GM18502 (cell line): ENCODE data around the gene ARAF.
"Not testable (repeated sequence)": the region's sequence is repeated elsewhere in the genome, so short reads cannot be mapped to it uniquely, and the experiment has no call there.

Experiments
- ATAC-seq: cut with Tn5 transposase; IDR thresholded peaks from one replicate; pipeline ENCODE4 v1.9.1; 2021; ENCODE audit warnings: mild to moderate bottlenecking; ENCODE audit not compliant: unreplicated experiment, poor library complexity

The ARAF gene

DNA sequence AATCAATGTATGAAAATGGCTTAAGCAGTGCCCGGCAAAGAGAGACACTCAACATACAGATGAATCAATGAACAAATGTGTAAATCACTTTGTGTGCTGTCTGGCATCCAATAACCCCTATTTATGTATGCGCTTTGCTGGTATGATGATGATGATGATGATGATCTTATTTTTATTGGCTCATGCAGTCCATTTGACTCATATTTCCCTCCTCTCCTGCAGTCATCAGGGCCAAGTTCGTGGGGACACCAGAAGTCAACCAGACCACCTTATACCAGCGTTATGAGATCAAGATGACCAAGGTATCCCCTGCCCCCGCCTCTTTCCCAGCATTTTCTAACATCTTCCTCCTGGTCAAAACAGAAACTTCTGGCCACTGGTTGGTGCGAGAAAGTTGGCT is 23.7 kb downstream of the ARAF start:
- ATAC-seq, result no peak

DNA sequence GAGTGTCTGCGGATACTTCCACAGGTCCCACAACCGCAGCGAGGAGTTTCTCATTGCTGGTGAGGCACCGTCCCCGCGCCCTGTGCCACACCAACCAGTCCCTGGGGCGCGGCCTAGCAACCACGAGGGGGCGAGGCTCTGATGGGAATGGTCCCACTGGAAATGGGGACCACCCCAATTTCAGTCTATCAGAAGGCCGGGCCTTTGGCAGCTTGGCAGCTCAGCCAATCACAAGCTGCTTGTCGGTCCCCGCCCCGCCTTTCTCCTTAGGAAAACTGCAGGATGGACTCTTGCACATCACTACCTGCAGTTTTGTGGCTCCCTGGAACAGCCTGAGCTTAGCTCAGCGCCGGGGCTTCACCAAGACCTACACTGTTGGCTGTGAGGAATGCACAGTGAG is 24.3 kb downstream of the ARAF start:
- no peak for ATAC-seq

DNA sequence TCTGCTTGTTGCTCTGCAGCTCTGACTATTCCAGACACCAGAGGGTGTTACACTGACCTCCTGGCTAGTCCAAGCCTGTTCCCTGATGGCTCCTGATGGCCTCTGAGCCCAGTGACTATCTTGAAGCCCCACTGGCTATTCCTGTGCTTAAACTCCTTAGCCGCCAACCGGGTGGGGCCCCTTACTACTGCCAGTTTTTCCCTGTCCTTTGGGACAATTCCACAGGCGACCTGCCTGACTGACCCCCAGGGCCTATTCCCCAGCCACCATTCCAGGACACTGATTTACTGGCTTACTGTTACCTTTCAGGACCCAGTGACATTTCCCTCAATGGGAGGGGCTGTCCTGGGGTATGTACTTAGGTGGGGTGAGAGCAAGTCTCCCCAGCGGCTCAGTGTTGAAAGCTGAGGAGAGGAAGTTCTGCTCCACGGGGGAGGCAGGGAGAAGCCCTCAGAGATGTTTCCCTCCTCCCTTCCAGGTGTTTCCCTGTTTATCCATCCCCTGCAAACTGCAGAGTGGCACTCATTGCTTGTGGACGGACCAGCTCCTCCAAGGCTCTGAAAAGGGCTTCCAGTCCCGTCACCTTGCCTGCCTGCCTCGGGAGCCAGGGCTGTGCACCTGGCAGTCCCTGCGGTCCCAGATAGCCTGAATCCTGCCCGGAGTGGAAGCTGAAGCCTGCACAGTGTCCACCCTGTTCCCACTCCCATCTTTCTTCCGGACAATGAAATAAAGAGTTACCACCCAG is 25.2 kb downstream of the ARAF start:
- ATAC-seq, result no peak

DNA sequence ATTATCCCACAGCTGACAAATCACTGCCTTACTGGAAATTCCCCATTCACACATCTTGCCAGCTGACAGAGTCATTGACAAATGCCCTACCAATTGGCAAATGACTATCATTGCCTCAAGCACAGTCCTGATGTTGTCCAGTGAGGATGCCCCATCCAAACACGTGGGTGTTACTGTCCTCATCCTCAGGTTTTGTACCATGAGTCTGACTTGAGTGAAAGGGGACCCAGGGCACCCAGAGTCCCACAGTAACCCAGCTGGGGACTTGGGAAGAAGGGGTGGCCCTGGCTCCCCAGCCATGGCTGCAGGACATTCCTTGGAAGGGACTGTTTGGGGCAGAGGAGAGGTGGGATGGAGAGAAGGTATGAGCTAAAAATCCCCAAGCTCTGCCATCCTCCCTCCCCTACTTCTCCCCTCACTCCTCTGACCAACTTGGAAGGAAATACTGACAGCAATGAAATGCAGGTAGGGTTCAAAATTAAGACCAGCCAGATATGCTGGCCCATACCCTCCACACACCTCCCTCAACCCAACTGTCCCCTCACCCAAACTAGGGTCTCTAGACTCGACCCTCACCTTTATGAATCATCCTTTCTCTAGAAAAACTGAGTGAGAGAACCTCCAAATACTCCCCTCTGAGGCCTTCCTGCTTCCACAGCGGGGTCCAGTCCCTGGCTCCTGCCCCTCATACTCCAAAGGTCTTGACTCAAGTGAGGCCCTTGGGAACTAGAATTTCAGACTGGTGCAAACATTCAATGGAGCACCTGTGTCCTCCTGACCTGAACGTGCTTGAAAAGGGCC is 26.3 kb downstream of the ARAF start:
- no peak for ATAC-seq

DNA sequence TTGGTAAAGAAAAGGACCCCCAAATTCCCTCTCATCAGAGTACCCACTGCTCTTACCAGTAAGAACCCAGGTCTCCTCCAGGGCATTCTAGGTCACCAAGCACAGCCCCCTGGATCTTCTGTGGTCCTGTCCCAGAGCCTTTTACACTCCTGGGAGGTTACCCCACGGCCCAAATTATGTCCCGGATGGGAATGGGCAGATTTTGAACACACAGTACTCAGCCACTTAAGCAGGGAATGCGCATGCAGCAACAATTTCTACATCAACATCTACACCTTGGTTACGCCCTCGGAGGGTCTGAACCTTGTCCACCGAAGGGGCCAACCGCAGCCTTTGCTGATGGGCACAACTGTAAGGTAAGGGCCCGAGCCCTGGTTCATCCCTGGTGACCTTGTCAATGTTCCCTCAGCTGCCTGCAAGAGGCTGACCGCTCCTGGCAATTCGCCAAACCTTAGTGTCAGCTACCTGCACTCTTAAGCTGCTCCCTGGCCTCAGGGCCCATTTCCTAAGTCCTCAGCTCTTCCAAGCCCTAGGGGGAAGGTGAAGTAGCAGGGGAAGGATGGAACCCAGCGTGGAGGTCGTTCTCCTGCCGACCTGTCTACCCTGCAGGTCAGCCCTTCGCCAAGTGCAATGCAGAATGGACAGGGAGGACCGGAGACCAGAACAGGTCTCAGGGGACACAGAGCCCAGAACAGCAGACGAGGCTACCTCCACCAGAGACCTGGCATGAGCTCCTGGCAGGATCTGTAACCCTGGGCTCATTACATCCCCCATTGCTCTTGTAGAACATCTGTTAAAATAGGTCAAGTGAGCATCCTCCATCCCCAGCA is 27.1 kb downstream of the ARAF start:
- no peak for ATAC-seq

DNA sequence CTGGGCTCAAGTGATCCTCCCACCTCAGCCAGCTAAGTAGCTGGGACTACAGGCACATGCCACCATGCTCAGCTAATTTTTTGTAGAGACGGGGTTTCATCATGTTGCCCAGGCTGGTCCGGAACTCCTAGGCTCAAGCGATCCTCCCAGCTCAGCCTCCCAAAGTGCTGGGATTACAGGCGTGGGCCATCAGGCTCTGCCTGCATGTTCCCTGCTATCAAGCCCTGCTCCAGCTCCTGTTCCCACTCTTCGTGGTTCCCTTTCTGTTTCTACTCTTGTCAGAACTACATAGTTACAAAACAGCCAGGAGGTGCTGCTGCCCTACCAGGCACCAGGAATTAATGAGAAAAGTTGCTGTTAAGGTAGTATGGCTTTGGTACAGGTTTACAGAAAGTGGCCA is 30.0 kb downstream of the ARAF start:
- ATAC-seq, result no peak

DNA sequence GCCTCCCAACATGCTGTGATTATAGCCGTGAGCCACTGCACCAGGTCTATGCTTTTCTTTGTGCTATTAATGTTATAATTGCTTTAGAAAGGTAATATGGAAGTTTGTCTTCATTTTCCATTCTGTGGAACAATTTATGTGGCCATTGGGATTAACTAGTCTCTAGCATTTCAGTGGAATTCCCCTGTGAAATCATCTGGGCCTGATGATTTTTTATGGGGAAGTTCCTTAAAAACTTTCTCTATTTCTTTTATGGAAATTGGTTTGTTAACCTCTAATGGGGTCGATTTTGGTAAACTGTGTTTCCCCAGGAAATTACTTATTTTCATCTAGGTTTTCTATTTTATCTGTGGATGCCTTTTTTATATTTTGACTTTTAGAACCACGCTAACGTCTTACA is 32.5 kb downstream of the ARAF start:
- ATAC-seq, result no peak

DNA sequence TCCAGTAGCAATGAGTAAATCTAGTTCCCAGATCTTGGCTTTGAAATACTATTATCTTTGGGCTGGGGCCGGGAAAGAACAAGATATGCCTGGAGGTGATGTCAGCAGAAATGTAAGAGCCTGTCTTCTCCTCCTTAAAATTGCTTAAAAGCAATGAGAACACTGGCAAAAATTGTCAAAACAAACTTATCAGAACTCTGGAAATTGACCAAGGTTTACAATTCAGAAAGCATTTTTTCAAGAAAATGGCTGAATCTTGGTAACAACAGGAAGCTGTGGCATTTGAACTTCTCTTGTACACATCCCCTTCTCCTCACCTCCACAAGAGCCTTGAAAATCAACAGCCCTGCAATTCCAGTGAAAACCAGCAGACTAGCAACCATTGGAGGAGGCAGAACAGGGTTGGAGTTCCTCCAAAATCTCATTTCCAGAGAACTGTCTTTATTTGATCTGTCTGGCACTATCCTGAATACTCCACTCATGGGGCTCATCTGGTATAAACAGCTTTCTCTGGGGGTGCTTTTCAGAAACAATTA is 34.8 kb downstream of the ARAF start:
- no peak for ATAC-seq

DNA sequence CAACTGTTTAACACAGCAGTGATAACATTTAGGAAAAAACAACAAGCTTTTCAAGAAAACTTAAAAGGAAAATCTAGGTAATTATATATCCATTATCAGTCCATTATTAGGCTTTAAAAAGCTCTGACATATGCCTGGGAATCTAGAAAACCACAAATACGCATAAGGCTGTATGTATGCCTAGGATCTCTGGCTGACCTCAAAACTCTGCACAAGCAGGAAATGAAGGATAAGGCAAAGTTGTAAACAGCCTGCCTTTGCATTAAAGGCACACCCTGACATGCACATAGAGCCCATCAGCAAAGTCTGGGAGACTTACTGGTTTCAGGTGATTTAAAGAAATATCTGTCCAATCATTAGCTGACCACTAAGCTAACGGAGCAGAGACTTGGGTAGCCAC is 35.3 kb downstream of the ARAF start:
- ATAC-seq, result no peak

DNA sequence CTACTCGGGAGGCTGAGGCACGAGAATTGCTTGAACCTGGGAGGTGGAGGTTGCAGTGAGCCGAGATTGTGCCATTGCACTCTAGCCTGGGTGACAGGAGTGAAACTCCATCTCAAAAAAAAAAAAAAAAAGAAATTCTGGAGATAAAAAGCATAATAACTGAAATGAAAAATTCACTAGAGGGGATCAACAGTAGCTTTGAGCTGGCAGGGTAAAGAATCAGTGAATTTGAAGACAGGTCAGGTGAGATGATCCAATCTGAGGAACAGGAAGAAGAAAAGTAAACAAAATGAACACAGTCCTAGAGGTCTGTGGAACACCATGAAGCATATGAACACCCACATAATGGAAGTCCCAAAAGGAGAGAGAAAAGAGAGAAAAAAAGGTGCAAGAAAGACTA is 36.2 kb downstream of the ARAF start:
- no peak for ATAC-seq

DNA sequence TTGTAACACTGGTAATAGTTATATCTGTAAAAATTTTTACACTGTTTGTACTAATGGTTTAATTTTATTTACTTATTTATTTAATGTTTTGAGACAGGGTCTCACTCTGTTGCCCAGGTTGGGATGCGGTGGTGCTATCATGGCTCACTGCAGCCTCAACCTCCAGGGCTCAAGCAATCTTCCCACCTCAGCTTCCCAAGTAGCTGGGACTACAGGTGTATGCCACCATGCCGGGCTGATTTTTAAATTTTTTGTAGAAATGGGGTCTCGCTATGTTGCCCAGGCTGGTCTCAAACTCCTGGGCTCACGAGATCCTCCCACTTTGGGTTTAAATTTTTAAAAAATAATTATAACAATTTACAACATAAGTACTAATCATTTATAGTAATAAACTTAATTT is 42.1 kb downstream of the ARAF start:
- ATAC-seq, result not testable (repeated sequence)

DNA sequence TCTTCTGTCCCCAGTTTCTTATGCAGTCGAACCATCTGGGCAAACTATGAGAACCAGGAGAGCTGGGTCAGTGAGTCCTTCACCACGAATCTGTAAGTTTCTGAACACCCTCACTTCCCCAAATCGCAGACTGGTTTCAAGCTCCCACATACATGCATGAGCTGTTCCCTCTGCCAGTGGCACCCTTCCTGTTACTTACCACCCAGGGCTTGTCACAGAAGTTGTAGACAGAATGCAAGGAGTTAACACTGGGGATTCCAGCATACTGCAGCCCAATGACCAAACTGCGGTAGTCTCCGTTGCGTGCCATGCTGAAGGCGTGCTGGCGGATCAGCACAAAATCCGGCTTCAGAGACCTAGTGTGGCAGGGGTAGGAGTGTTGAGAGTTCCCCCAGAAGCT is 44.0 kb downstream of the ARAF start:
- ATAC-seq, result no peak

DNA sequence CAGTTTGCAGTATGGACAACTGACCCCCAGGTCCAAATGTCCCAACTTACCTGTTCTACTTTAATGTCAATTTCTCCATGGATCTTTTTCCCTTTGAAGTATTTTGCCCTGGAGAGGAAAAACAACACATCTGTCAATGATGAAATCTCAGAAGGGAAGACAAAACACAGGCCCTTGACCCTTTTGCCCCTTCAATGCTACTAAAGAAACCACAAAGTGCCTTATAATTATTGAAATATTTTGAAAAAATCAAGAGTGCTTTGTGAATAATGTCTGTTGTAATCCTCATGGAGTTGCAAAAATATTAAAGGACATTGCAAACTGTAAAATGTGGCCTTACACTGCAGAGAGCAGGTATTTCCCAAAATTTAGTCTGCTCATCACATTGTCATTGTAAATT is 46.1 kb downstream of the ARAF start:
- no peak for ATAC-seq

DNA sequence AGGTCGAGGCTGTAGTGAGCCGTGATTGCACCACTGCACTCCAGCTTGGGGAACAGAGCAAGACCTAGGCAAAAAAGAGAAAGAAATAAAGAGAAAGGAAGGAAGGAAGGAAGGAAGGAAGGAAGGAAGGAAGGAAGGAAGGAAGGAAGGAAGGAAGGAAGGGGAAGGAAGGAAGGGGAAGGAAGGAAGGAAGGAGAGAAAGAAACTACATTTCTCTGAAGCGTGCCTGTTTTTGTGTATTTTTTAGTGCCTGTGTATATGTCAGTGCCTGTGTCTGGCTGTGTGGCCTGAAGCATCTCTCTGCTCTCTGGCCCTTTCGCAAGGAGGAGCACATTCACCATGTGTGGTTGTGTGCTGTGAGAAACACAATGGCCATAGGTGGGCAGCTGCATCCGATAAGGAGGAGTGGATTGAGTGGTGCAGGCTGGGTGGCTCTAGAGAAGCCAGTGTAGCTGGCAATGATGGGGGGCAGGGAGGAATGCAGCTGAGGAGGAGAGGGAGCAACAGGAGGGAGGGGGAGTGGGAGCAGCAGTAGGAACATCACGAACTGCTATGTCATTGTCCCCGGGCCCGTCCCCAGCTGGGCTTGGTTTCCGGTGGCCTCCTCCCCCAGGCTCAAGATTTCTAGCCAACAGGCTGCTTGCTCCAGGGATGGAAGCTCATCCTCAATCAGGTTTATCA is 47.3 kb downstream of the ARAF start:
- no peak for ATAC-seq

DNA sequence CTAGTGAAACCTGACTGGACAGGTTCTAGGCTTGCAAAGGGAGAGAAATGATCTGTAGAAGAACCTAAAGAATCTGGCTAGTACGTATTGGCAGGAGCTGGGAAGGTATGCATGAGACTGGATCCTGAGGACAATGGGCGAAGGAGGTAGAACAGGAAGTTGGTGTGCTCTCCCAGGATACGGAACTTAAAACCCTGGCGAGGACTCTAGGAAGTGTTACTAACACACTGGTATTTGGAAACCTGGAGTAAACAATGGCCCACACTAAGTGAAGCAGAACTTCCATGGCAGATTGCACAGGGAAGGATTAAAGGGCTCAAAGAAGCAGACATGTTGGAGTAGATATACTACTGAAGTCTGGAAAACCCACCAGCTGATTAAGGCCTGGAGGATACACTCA is 49.5 kb downstream of the ARAF start:
- ATAC-seq, result no peak

DNA sequence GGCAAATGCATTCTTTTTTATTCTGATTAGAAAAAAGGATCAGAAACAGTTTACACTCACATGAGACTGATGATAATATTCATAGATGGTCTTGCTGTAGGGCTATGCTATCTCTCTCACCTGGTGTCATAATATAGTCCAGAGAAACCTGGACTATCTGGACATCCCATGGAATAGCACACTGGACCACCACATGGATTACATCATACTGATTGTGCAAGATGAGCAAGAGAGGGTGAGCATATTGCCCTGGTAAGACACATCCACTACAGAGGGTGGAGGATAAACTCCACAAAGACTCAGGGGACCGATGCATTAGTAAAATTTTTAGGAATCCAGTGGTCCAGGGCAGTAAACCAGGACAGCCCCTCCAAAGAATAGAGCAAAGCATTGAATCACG is 50.5 kb downstream of the ARAF start:
- ATAC-seq, result no peak

DNA sequence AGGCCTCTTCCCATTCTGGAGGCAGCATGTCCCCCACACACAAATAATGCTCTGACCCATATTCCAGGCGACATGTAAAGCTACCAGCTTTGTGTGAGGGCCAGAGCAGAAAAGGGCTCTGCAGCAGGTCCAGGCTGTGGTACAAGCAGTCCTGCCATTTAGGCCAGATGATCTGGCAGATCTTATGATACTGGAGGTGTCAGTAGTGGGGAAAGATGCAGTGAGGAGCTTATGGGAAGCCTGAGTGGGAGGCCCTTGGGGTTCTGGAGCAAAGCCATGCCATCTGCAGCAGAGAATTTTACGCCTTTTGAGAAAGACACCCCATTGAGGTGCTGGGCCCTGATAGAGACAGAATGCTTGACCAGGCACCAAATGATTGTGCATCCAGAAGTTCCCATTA is 50.9 kb downstream of the ARAF start:
- no peak for ATAC-seq

DNA sequence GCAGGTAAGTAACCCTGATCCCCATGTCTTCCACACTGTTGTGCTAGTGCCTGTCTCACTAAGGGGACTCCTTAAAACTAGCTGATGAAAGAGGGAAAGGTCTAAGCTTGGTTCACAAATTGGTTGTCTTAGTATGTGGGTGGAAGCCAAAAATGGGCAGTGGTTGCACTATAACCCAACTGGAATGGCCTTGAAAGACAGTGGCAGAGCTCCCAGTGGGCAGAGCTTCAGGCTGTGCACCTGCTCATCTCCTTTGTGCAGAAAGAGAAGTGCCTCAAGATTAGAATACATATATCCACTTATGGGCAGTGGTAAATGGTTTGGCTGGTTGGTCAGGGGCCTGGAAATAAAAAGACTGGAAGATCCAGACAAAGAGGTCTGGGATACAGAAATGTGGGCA is 51.4 kb downstream of the ARAF start:
- no peak for ATAC-seq

DNA sequence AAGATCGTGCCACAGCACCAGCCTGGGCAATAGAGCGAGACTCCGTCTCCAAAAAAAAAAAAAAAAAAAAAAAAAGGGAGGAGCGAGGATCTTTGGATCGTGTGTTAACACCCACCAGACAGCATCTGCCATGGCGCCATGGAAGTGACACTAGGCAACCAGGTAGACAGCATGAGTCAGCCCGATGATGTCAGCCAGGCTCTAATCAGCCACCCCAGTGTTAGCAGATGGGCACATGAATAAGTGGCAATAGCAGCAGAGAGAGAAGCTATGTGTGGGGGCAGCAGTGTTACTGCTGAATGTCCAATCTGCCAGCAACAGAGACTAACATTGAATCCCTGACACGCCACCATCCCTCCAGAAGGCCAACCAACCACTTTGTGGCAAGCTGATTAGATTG is 52.1 kb downstream of the ARAF start:
- ATAC-seq, result no peak

DNA sequence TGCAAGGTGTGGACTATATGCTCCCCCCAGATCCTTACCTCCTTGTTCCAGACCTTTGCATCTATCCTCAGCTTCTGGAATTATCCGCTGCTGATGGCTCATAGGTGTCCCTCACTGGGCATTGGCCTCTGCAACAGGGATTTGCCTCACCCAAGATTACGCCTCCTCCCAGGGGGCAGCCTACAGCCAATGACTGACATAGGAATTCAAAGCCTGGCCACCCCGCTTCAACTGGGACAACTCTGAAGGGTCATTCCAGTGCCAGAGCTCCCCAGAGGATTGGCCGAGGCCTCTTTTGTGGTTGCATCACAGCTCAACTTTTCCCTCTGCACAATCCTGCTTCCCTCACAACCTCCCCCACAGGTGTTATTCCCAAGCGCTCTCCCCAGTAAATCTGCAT is 53.6 kb downstream of the ARAF start:
- ATAC-seq, result no peak
